HL-60/S4 treated with retinoic acid at 250 ng/mL for 4 days and 3 days (cell line): Measurements from ENCODE around the gene HSPB6.
"Not testable (repeated sequence)": the region's sequence is repeated elsewhere in the genome, so short reads cannot be mapped to it uniquely, and the experiment has no call there.

Experiments used
- in situ Hi-C: fragments of 300-500 bp; cut with MboI; formaldehyde crosslinking; loops from 2 replicates; pipeline ENCODE4 v1.7.0; 2022; ENCODE audit warnings: low sequenced_read_pairs

HSPB6 gene

GRCh38 chr19:35756377-35757230 is at the start of gene HSPB6:
Gene HSPB6 (minus strand): TSS chr19:35757029. CDS start chr19:35757008, 21 bp downstream.
- in situ Hi-C loops: no loop called here

GRCh38 chr19:35806597-35806996 is 49.8 kb upstream of the HSPB6 start:
- in situ Hi-C loops: no loop called here

- in situ Hi-C loops: no loop called here
These were observed 48.8 kb upstream of the HSPB6 start for GRCh38 chr19:35805526-35806102.

GRCh38 chr19:35801828-35802227 is 45.0 kb upstream of the HSPB6 start:
- in situ Hi-C loops: no loop called here

- in situ Hi-C loops: no loop called here
These were observed 40.8 kb upstream of the HSPB6 start for GRCh38 chr19:35797663-35798062.

- in situ Hi-C loops: no loop called here
These were observed 40.1 kb upstream of the HSPB6 start for GRCh38 chr19:35796645-35797542.

GRCh38 chr19:35795564-35795963 is 38.7 kb upstream of the HSPB6 start:
- in situ Hi-C loops: not testable (repeated sequence)

GRCh38 chr19:35793381-35794165 is 36.7 kb upstream of the HSPB6 start:
- in situ Hi-C loops: no loop called here

GRCh38 chr19:35792888-35793287 is 36.1 kb upstream of the HSPB6 start:
- in situ Hi-C loops: no loop called here

GRCh38 chr19:35792312-35792711 is 35.5 kb upstream of the HSPB6 start:
- in situ Hi-C loops: no loop called here

GRCh38 chr19:35791814-35792279 is 35.0 kb upstream of the HSPB6 start:
- in situ Hi-C loops: no loop called here

GRCh38 chr19:35790981-35791813 is 34.4 kb upstream of the HSPB6 start:
- in situ Hi-C loops: no loop called here

- in situ Hi-C loops: no loop called here
These were observed 33.4 kb upstream of the HSPB6 start for GRCh38 chr19:35789978-35790944.

- in situ Hi-C loops: no loop called here
These were observed 32.6 kb upstream of the HSPB6 start for GRCh38 chr19:35789195-35789977.

- in situ Hi-C loops: no loop called here
These were observed 31.6 kb upstream of the HSPB6 start for GRCh38 chr19:35788205-35788960.

- in situ Hi-C loops: no loop called here
These were observed 30.5 kb upstream of the HSPB6 start for GRCh38 chr19:35787227-35787799.
